NB4 (cell line): Measurements from ENCODE around the gene PDZD2.
A peak's percentile ranks its signal among the peaks of the same experiment; 100 is the strongest.
"Not testable (repeated sequence)": the region's sequence is repeated elsewhere in the genome, so short reads cannot be mapped to it uniquely, and the experiment has no call there.

Source experiments
- DNase-seq: peaks from one replicate; pipeline ENCODE4 v3.0.0; 2010; ENCODE audit warnings: low read depth
- H3K4me3 ChIP-seq: one replicate; pipeline ENCODE4 v1.5.1; 2011; ENCODE audit warnings: mild to moderate bottlenecking, low read depth, low read length, moderate library complexity
- MYC ChIP-seq: IDR thresholded peaks from 2 replicates; pipeline ENCODE4 v1.6.1; 2011; ENCODE audit warnings: low read depth, low read length
- POLR2A ChIP-seq: IDR thresholded peaks from 2 replicates; pipeline ENCODE4 v1.6.1; 2011; ENCODE audit warnings: mild to moderate bottlenecking; ENCODE audit not compliant: insufficient read length; ENCODE audit errors: extremely low read depth
- TF ChIP-seq, protein P1 (sequence below): IDR thresholded peaks from one replicate; pipeline ENCODE4 v1.5.1; 2012; ENCODE audit warnings: low read depth, low read length
- TF ChIP-seq, protein P2 (sequence below): IDR thresholded peaks from 2 replicates; pipeline ENCODE4 v1.6.1; 2011; ENCODE audit warnings: low read depth, low read length

Gene PDZD2

DNA sequence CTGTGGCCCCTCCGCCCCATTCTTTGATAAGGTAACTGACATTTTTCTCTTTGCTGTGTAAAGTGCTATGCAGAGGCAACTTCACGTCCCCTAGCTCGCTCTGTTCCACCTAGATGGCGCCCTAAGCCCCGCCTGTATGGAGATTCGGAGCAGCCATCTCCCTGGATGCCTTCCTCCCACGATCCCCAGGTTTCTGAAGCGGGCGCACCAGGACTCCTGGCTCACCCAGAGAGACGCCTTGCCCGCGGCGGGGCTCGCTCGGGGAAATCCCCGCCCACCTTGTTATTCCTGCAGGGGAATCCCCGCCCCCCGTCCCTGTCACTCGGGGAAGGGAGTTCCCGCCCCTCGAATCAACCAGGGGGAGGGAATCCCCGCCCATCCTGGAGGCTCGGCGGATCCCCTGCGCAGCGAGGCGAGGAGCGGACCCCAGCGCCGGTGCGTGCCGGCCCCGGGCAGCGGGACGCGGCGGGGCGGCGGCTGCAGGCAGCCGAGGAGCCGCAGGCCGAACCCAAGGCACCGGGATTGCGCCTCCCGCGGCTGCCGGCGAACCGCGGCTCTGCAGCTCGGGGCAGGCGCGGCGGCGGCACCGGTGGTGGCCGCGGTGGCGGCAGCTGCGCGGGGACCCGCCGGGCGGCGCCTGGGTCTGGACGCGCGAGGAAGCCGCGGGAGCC lies at the start of gene PDZD2:
TSS of gene PDZD2 (plus strand) at position 384 of the 671 bp plus-strand sequence.
- peak within 1 kb of the TSS; percentile 44 for H3K4me3 ChIP-seq
- TF ChIP-seq, protein P1, sequence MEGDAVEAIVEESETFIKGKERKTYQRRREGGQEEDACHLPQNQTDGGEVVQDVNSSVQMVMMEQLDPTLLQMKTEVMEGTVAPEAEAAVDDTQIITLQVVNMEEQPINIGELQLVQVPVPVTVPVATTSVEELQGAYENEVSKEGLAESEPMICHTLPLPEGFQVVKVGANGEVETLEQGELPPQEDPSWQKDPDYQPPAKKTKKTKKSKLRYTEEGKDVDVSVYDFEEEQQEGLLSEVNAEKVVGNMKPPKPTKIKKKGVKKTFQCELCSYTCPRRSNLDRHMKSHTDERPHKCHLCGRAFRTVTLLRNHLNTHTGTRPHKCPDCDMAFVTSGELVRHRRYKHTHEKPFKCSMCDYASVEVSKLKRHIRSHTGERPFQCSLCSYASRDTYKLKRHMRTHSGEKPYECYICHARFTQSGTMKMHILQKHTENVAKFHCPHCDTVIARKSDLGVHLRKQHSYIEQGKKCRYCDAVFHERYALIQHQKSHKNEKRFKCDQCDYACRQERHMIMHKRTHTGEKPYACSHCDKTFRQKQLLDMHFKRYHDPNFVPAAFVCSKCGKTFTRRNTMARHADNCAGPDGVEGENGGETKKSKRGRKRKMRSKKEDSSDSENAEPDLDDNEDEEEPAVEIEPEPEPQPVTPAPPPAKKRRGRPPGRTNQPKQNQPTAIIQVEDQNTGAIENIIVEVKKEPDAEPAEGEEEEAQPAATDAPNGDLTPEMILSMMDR = peak; percentile 51
- TF ChIP-seq, protein P2, sequence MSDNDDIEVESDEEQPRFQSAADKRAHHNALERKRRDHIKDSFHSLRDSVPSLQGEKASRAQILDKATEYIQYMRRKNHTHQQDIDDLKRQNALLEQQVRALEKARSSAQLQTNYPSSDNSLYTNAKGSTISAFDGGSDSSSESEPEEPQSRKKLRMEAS = no peak
- DNase-seq = peak; percentile 73

DNA sequence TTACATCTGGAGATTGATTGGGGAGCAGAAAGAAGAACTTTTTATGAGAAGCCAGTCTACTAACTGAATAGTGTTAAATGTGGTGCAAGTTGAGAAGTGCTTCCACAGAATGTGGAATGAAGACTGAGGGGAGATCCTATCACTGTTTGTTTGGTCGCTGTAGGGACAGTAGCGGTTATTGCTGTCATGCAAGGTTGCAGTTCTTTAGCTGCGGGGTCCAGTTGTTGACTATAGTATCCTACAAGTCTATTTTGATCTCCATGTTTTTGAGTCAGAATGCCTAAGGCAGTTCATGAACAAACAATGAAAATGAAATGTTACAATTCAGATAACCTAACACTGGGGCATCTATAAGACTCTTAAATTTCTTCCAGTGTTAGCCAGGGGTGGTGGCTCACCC lies 45.3 kb upstream of the PDZD2 start:
- TF ChIP-seq, protein P2 = no peak
- TF ChIP-seq MYC (no peak), POLR2A (no peak)
- TF ChIP-seq, protein P1 = no peak
- DNase-seq = no peak

DNA sequence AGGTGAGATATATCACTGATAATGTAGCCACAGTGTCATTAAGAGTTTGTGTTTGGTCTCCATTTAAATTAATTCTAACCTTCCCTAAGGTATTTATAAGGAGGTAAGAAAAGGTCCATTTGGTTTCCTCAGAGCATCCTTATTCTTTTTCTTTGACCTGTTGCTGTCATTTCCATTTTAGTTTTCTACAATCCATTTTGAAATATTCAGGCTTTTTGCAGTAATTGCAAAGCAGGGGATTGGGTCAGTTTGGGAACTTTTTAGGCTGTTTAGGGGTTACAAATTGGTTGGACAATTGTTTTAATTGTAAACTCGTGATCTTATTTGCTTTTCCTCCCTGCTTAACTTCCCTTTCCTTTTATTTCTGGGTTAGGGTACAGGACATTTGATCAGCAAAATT lies 42.6 kb upstream of the PDZD2 start:
- no peak for DNase-seq
- TF ChIP-seq, protein P1 = no peak
- TF ChIP-seq MYC (no peak), POLR2A (no peak)
- TF ChIP-seq, protein P2 = no peak
- no peak overlapping the region for H3K4me3 ChIP-seq

More for the DNA sequence above, 45.3 kb upstream of the PDZD2 start:
- H3K4me3 ChIP-seq = no peak overlapping the region

DNA sequence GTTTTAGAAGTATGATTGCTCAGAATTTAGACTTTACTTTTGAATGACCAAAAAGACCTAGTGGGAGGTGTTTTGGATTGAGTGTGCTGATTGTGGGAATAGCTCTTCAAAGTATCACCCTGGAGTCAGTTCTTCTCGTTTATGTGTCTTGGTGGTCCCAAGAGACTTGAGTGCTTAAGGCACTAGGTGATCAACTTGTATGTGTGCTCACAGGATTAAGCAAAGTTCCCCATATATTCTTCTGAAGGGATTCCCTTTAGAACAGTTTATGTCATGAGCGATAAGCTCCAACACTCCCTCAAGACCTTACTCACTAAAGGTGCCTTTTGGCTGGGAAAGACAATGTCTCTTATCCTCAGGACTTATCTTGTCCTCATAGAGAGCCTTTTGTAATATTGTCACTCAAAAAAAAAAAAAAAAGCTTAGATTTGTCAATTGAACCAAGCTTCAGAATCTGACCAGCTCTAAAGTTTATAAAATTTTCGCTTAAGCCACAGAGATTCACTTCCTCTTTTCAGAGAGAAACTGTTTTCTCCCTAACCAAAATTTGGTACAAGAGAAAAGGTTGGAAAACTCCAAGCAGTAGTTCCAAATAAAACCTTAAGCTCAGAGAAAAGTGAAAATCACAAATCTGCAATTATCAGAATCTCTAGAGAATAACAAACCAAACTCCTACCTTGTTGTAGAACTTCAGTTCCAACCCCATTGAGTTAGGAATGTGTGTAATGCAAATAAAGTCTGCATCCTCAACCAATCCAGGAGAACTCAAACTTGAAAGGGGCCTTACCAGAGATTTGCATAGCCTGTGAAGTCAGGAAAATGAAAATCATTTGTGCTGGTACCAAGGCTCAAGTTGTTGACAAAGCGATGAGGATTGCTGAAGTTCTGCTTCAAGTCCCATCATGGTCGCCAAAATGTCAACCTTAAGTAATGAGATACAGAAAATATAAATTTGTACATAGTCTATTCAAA lies 40.0 kb upstream of the PDZD2 start:
- TF ChIP-seq, protein P2 = no peak
- TF ChIP-seq, protein P1 = no peak
- TF ChIP-seq POLR2A (no peak), MYC (no peak)
- peak; percentile 76 for DNase-seq
- no peak overlapping the region for H3K4me3 ChIP-seq

- DNase-seq, H3K4me3 ChIP-seq: not testable (repeated sequence)
Observed at GRCh38 chr5:31602305-31602704, 36.6 kb upstream of the PDZD2 start.

DNA sequence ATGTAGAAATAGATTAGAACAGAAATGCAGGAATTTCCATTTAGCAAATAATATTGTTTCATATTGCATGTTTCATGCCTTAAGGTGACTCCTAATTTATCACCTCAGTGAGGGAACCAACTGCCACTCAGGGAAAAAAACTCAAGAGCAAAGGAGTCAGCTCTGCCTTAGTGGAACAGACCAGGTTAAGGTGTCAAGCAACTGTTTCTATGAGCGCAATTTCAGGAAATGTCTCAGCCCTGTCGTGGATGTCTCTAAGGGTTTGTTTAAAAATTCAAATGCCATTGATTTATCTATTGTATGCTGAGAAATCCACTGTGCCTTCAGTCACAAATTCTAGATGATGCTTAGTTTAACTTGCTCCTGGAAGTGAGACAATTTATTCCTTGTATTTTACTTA lies 34.7 kb upstream of the PDZD2 start:
- no peak overlapping the region for H3K4me3 ChIP-seq
- DNase-seq = no peak
- no peak for TF ChIP-seq MYC
- TF ChIP-seq, protein P1 = no peak
- TF ChIP-seq, protein P2 = no peak
- no peak for TF ChIP-seq POLR2A
